Testis (tissue), 2 donors: ENCODE measurements around the gene RGS17.

Experiments used
- CTCF ChIP-seq, 3 experiments: fragments of 450-650 bp in 2 of 3; fragments of 200-600 bp in 1 of 3; sonication (generic) in 1 of 3; IDR thresholded peaks; one replicate each; pipeline ENCODE4 v1.5.1; 2016 to 2019; ENCODE audit warnings: antibody characterized with exemption in 3 of 3, mild to moderate bottlenecking in 2 of 3, moderate library complexity in 1 of 3
- POLR2A ChIP-seq: fragments of 450-650 bp; IDR thresholded peaks from one replicate; pipeline ENCODE4 v1.6.1; 2017; ENCODE audit warnings: antibody characterized with exemption, mild to moderate bottlenecking, moderate library complexity

- TF ChIP-seq CTCF (IDR thresholded peaks at IDR 0.05) (no peak), POLR2A (no peak)
Measured at GRCh38 chr6:153047386-153047785, 83.7 kb downstream of the RGS17 start.
